Activated gamma-delta T cell (primary cell): ENCODE measurements around the gene MID2.
"Not testable (repeated sequence)": the region's sequence is repeated elsewhere in the genome, so short reads cannot be mapped to it uniquely, and the experiment has no call there.

Experiments
- DNase-seq: peaks from one replicate; lab custom pipeline; 2025; lab: John Stamatoyannopoulos, UW

Gene MID2

DNA sequence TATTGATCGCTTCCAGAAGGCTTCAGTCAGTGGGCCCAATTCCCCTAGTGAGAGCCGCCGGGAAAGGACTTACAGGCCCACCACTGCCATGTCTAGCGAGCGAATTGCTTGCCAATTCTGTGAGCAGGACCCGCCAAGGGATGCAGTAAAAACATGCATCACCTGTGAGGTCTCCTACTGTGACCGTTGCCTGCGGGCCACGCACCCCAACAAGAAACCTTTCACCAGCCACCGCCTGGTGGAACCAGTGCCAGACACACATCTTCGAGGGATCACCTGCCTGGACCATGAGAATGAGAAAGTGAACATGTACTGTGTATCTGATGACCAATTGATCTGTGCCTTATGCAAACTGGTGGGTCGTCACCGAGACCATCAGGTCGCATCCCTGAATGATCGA is 15.3 kb downstream of the MID2 start:
- no peak for DNase-seq

DNA sequence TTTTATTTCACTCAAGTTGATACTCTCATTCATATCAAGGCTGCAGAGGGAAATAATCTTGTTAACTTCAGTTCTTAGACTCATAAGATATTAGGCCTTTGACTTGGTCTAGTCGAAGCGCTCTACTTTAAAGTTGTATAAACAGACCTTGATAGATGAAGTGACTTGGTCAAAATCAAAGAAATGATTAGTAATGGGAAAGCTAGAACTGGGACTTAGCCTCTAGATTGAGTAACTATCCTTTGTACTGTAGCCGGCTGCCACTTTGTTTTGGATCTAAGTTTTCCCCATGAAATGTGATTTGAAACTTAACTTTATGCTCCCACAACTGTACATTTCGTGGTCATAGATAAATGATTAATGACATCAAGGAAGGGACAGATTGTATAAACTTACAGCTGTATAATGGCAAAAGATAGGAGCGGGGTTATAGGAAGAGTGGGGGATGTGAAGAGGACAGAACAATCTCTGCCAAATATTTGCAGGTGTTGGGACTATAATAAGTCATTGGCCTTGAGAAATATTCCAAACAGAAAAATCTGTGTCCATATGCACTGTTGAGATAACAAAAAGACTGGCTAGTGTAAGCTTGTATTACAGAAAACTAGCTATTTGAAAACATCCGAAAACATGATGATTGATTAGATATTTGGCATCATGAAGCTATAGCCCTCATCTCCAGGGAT is 17.2 kb downstream of the MID2 start:
- DNase-seq: no peak

DNA sequence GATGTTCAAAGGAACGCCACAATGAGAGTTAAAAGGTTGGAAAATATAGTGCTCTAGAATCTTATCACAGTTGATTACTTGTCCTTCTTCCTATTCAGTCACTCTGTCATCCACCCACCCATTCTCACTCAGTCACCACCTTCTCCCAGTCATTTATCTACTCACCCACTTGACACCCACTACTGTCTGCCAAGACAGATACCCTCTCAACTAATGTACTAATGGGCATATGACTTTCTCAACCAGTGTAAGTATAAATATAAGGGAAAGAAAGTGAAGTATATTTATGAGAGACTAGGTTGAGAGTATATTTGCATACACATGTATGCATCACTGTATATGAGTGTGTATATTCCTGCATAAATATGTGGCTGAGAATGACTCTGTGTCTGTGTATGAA is 20.0 kb downstream of the MID2 start:
- no peak for DNase-seq

DNA sequence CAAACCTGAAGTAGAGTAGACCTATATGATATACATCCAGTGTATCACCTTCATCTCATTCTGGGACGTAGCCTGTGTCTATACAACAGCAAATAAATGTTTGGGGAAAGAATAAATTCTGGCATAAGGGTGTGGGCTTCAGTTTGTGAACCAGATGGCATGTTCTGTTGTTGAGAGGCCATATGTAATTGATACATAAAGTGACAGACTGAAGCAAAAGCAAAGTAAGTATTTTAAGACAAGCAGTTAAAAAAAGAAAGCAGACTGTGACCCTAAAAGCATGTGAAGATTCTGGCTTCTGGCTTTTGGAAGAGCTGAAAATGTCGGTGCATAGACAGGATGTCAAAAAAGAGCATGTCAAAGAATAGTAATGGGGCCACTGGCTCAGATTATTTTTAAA is 22.9 kb downstream of the MID2 start:
- DNase-seq: no peak

DNA sequence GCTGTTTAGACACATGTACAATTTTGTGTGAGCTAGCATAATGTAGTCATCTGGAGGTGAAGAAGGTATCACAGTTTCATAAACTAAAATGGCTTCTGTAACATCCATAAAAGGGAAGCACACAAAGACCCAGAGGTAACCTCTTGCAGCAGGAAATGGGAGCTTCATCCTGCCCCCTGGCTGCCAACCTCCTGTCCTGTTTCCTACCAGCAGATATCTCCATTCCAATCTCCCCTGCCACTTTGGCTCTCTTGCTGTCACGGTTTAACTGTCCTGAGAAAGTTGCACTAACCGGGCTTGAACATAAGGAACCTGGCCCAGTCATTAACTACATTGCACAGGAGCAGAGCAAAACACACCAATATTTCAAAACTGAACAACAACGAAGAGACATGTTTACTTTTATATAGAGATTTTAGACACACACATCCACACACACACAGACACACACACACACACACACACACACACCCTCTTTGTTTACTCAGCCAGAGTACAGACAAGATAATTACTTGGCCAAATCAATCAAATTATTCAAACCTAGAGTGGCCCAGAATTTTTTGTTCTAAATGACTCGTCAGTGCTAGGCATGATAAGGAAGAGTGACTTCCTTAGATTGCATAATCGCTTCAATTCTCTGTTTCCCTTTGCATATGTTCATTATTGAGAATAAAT is 24.2 kb downstream of the MID2 start:
- DNase-seq: no peak

DNA sequence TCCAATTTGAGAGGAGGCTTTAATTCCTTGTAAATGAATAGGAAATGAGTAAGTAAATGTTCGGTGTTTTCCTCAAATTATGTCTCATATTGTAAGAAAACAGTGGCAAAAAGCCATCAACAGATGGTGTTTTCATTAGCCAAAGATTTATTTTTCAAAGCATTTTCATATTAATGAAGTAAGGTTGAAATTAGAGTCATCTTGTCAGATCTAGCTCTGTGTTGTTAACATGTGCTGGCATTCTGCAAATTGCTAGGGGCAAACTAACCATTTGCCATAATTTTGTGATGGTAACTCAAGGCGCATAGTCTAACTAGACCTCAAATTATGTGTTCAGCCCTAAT is 24.7 kb downstream of the MID2 start:
- DNase-seq: no peak

DNA sequence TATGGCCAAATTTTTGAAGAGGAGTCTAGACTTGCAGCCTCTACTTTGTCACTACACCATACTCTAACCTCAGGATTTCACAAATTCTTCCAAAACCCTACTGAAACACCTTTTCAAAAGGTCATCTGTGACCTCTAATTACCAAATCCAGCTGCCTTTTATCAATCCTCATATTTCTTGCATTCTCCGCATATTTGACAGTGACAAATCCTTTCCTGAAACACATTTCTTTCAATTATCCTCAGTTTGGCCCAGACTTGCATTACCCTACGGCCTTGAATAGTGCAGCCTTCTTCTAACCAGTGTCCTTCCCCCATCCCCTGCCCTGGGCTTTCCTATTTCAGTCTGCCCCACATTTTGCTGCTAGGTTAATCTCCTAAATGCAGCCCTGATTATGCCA is 25.5 kb downstream of the MID2 start:
- no peak for DNase-seq

DNA sequence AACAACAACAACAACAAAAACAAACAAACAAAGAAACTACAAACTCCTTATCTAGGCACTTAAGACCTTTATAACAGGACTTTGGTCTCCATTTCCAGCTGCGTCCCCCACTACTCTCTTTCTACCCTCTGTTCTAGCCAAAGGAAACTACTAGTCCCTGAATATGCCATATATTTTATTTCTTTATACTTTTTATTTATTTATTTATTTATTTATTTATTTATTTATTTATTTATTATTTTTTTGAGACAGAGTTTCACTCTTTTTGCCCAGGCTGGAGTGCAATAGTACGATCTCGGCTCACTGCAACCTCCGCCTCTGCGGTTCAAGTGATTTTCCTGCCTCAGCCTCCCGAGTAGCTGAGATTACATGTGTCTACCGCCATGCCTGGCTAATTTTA is 26.0 kb downstream of the MID2 start:
- not testable (repeated sequence) for DNase-seq

DNA sequence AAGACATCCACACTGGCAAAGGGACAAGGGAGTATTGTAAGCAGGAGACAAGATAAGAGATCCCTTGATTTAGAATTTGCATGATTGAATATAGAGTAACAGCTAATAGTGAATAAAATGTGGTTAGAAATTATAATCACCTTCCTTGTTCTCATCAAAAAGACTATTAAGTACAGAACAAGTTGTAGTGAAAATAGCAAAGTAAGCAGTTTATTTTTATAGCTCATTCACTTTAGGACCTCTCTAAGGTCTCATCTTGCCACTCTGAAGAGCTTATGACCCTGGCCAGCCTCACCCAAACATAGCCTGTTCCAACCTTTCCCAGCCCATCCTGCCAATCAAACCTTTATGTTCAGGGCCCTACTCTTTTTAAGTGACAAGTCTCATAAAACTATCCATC is 30.6 kb downstream of the MID2 start:
- no peak for DNase-seq

DNA sequence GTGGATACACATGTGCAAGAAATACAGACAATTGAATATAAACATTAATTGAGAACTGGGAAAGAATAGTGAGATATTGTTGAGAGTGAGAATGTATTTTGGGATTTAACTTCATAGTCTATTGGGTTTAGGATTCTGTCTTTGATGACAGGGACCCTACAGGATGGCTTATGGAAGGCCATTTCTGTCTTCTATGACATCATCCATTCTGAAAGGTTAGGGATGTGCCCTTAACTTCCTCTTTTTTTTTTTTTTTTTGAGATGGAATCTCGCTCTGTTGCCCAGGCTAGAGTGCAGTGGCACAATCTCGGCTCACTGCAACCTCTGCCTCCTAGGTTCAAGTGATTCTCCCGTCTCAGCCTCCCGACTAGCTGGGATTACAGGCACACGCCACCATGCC is 31.4 kb downstream of the MID2 start:
- DNase-seq: not testable (repeated sequence)

DNA sequence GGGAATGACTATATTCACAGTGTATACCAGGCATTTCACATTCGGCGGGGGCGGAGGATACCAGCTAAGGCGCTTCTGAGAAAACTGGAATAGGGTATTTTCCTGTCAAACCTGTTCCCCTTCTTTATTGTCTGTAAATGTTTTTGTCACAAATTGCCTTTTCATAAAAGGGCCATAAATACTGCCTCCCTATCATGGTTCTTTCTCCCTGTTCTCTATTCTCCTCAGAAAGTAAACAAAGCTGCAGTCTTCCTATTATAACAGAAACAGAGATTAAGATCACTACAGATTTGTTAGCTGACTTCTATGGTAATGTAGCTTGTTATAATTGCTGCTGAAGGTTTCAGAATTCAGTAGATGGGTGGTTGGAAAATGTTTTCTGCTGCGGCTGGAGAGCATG is 32.2 kb downstream of the MID2 start:
- no peak for DNase-seq

DNA sequence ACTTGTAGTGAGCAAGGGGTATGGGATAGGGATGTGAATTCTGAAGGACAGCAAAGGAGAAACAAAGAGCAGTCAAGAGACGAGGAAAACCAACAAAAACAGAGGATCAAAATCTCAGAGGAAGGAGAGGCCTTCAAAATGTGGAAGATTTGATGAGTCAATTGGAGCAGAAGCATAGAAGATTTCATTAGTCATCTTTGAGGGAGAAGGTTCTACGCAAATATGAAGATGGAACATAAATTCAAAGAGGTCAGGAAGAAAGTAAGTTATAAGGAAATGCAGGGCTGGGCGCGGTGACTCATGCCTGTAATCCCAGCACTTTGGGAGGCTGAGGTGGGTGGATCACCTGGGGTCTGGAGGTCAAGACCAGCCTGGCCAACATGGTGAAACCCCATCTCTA is 35.4 kb downstream of the MID2 start:
- no peak for DNase-seq

DNA sequence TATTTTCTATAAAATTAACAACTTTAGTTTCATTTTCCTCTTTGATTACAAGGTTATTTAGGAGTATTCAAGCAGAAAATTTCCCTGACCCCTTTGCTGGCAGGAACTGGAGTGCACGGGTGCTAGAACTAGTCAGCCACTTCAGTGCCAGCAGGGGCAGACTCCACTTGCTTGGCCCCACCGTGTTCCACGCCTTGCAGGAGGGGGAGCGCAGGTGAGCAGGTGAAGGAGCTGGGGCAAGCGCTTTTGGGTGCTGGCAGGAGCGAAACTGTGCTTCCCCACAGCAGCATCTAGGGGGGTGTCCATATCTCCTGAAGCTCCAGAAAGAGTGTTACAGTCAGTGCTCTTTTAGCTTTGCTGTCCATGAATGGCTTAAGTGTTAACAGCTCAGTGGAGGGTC is 45.5 kb downstream of the MID2 start:
- DNase-seq: no peak

DNA sequence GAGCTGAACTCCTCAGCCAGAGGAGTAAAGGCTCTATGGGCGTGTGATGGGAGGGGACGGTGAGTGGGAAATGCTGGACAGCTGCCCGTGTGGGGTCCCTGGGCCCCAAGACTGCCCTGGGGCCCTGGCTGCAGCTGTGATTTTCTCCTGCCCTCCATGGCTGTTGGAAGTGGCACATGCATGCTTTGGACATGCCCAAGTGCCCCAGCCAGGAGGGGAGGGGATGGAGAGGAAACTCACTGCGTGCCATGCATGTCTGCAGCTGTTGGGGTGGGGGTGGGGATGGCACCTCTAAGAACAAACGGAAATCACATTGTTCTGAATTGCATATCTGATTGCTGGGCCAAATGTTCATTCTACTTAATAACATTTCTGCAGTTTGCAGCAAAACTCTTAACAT is 52.4 kb downstream of the MID2 start:
- no peak for DNase-seq

DNA sequence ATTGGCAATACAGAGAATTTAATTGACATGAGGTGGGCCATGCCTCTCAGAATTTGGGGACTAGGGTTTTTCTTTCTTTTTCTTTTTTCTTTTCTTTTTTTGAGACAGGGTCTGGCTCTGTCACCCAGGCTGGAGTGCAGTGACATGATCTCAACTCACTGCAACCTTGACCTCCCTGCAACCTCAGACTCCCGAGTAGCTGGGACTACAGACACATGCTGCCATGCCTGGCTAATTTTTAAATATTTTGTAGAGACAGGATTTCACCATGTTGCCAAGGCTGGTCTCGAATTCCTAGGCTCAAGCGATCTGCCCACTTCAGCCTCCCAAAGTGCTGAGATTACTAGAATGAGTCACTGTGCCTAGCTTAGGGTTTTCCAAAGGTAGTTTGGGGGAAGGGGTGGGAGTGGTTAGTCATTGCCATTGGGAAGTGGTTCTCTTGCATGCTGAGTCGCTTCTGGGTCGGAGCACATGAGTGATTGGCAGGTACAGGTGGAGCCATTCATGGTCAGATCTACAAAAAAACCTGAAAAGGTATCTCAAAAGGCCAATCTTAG is 54.5 kb downstream of the MID2 start:
- DNase-seq: no peak

DNA sequence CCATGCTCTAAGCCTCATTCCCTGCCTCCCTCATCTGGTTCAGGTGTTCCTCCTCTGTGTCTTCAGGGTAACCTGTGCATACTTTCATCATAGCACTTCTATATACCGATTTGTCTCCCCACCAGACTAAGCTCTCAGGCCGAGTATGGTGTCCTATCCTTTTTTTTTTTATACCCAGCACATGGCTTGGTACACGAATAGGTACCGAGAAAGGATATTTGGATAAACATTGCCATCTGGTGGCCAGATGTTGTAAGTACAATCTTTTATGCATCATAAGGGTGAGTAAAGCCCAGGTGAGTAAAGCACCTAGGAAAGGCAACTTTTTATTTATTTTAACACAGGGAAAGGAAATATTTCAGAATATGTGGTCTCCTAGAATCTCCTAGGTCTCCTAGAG is 68.4 kb downstream of the MID2 start:
- DNase-seq: no peak

DNA sequence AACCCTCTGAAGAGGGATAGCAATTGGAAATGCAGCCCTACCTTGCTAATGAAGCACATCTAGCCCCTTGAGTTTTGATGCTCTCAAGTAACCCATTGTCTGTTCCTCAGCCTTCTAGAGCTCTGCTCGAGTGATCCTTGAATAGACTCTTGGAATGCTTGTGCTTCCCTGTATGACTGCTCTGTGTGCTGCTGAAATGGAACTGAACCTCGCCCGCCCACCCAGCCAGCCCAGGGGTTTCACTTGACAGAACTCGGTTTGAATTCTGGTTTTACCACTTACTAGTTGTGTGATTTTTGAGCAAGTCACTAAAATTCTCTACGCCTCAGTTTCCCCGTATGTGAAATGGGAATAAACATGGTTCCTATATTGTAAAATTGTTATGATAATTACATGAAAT is 77.1 kb downstream of the MID2 start:
- DNase-seq: no peak

DNA sequence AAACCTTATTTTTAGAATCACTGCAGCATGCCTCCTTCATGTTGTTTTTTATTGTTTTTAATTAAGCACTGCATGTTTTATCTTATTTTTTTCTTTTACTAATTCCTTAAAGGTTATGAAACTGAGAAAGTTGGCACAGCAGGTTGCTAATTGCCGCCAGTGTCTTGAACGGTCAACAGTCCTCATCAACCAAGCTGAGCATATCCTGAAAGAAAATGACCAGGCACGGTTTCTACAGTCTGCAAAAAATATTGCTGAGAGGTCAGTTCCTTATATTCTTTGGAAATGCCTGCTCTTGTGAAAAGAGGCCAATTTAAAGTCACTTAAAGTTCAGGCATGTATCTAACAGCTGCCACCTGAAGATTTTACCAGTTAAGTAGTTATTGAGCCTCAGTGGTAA is 79.7 kb downstream of the MID2 start:
- DNase-seq: no peak

DNA sequence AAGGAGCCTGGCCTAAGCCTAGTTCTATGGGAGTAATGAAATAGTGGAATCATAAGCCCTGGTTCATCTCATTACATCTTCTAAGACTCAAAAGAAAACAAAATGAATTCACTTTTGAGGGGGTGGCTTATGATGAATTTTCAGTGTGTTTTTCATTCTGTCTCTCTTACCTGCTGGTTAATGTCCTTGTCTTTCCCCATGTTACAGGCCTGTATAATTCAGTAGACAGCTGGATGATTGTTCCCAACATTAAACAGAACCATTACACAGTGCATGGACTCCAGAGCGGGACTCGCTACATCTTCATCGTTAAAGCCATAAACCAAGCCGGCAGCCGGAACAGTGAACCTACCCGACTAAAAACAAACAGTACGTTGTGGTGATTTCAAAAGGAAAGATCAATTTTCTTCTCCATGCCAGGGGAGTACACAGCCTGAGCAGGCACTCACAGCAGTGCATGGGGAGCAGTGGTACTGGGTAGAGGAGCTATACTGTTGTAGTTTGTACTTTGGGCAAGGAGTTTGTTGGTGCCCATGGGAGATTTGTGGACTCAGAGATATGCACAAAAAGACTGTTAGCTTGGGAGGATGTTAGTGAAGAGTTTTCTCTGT is 98.6 kb downstream of the MID2 start:
- no peak for DNase-seq

DNA sequence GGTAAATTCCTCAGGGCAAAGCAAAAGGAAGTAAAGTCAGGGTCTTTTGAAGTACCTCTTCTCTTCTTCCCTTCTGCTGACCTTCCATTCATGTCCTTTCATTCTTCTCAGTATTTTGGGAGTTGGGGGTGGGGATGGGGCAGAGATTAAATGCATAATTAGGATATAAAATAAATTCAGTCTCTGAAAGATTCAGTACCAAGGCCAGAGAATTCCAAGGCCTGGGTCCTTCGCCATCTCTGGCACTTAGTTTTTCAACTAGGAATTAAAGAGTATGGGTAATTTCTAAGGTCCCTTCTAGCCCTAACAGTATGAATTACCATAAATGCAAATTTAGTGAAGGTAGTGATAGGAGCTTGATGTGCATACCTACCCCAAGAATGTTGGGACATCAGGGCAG is 108.6 kb downstream of the MID2 start:
- no peak for DNase-seq

DNA sequence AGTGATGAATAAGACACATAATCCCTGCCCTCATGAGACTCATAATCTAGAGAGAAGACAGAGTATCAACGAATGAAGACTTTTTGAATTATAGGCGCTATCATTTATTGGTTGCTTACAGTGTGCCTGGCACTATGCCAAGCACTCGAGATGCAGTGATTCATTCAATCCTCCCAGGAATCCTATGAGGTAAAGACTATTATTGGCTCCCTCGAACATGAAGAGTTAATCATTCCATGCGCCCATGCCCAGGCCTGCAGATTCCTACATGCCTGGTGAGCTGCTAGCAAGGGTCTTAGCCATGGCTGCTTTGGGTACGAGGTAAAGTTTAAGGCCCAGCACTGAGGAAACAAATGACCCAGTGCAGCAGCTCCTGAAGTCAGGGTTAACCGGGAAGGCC is 109.5 kb downstream of the MID2 start:
- no peak for DNase-seq

DNA sequence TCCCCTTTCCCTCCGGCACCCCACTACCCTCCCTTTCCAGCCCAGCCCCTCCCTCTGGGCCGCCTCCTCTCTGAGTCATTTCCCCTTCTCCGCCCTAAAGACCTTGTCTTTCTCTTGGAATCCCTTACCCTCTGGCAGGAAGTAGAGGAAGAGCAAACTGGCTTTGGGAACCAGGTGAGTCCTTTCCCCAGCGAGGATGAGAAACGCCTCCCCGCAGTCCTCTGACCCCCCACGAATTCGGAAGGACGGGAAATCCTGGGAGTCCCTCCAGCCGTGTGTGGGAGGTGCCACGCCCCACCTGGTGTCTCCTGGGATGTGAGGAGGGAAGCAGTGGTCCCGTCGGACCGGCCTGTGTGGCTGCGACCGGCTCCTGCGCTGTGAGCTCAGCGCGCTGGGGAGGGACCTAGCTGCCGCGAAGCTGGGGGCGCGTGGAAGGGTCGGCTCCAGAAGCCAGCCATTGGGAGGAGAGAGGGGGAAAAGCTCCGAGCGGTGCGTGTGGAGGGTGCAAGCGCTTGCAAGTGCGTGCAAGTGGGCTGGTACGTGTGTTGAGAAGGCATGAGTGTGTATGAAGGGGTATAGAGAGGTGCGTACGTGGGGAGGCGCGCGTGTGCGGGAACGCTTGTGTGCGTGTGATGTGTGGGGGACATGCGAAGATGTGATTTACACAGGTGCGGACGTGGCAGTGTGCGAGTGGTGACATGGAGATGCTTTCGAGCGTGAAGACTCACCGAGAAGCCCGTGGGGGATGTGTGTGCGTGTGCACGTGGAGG is 110.2 kb downstream of the MID2 start:
- no peak for DNase-seq

DNA sequence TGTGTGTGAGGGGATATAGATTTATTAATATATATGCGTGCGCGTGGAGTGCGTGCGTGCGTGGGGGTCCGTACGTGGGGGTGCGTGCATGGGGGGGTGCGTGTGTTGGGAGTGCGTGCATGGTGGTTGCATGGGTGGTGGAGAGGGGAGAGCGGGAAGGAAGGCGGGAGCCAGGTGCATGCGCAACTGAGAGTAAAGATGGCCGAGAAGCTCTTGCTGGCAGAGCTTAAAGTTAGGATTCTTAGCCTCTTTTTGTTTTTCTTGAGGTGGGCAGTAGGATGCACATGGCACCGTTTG is 110.7 kb downstream of the MID2 start:
- no peak for DNase-seq
